Bronchial epithelial cell (primary cell): ENCODE measurements around the gene COL26A1. TPM values are rescaled to one million over a fixed set of nuclear protein-coding genes. Genes with fewer than 3 reads are reported as not detected.

Source experiments
- DNase-seq: peaks from one replicate; pipeline ENCODE4 v3.0.0-alpha.2; 2010; ENCODE audit warnings: low read depth
- FAIRE-seq: peaks from 2 replicates; lab custom pipeline; 2011; peaks lifted over from hg19 to GRCh38; lab: Jason Lieb, UNC
- H3K27me3 ChIP-seq: 2 replicates; pipeline ENCODE4 v1.5.1; 2011; ENCODE audit warnings: low read length; ENCODE audit not compliant: control insufficient read depth, insufficient read depth
- H3K36me3 ChIP-seq: 2 replicates; pipeline ENCODE4 v1.5.1; 2011; ENCODE audit warnings: low read length; ENCODE audit not compliant: control insufficient read depth, insufficient read depth
- H3K4me3 ChIP-seq: 2 replicates; pipeline ENCODE4 v1.5.1; 2011; ENCODE audit warnings: mild to moderate bottlenecking, low read depth, low read length, control low read depth
- CTCF ChIP-seq: IDR thresholded peaks from 2 replicates; pipeline ENCODE4 v1.5.1; 2011; ENCODE audit warnings: mild to moderate bottlenecking, moderate library complexity, low read length, control low read depth, inconsistent platforms; ENCODE audit not compliant: insufficient read depth, severe bottlenecking
- total RNA-seq: library from RNA; depleted of rRNA; stranded (reverse); fragments of >200 nt; gene quantifications from 2 replicates; pipeline ENCODE4 v1.2.1, GENCODE V29; 2014

COL26A1 gene
- total RNA-seq, 1 donor from 2014 or later = not detected

DNA sequence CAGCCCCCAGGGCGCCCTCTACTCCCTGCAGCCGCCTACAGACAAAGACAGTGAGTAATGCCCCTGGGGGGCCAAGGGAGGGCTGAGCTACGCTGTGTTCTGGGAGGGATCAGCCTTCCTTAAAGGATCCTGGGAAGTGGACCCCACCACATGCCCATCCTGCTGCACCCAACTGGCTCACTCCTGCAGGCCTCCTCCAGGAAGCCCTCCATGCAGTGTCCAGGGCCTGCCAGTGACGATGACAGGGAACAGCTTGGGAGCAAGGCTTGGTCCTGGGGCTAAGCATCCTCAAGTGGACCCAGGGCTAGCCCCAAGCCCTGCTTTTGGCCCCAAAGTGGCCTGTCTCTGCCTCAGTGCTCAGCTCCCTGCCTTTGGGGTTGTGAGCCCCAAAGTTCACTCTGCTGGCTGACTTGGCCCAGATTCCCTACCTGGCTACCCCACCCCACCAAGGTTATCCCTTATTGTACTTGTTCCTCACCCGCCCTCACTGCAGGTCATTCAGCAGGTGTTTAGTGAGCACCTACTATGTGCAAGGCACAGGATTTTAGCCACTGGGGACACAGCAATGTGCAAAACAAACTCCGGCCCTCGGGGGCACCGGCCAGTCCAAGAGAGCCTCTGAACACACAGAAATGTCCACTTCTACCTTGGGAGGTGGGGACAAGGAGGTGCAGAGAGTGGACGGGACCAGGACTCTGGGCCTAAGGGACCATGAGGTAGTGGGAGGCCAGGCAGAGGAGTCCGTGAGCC is 182.9 kb downstream of the COL26A1 start:
- TF ChIP-seq CTCF = no peak
- Histone ChIP-seq H3K27me3 (no peaks in the 10 kb centered on the region), H3K36me3 (no peaks in the 10 kb centered on the region), H3K4me3 (no peak overlapping the region)
- DNase-seq (no peak), FAIRE-seq (no peak)

DNA sequence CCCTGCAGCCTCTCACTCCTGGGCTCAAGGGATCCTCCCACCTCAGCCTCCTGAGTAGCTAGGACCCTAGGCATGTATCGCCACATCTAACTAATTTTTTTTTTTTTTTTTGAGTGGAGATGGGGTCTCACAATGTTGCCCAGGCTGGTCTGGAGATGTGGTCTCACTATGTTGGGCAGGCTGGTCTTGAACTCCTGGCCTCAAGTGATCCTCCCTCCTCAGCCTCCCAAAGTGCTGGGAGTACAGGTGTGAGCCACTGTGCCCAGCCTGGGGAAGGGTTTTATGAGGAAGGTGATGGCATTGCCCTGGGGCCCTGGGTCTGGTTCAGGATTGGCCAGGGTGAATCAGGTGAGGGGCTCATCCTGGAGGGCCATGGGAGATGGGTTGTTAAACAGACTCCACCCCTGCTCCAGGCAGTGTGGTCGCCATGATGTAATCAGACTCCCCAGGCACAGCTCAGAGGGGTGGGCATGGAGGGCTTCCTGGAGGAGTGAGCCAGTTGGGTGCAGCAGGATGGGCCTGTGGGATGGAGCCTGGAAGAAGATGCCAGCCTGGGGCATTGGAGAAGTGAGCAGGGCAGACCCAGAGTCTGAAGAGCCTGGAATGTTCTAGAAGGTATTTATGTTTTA is 183.7 kb downstream of the COL26A1 start:
- Histone ChIP-seq H3K4me3 (no peak overlapping the region), H3K27me3 (no peaks in the 10 kb centered on the region), H3K36me3 (no peaks in the 10 kb centered on the region)
- DNase-seq (no peak), FAIRE-seq (peak; percentile 50)
- TF ChIP-seq CTCF = no peak

DNA sequence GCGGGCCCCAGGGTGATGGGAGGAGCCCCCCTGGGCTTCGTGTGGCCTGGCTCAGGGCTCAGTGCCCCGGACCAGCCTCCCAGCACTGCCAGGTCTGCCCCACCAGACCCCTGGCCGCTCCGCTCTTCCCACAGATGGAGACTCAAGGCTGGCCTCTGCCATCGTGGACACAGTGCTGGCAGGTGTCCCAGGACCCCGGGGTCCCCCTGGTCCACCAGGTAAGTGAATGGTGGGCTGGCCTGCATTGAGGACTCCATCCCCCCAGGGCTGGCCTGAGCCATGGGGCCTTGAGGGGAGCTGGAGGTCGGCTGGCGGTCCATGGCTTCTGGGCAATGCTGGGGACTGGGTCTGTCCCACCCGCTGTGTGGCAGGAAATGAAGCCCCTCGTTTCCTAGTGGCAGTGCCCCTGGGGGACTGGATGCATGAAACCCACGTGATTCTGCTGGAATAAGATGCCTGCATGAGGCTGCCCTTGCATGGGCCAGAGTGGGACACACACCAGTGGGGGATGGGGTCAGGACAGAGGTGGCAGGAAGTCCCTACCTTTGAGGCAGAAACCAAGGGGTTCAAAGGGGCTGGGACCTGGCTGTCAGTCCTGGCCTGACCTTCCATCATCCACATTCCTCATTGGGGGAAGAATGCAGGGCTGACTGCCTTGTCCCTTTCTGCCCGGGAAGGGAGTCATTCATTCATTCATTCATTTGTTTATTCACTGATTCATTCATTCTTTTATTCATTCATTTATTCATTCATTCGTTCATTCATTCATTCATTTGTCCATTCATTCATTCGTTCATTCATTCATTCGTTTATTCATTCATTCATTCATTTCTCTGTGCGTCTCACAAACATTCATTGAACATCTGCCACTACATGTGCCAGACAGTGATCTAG is 184.6 kb downstream of the COL26A1 start:
- DNase-seq = no peak
- no peak for TF ChIP-seq CTCF
- FAIRE-seq = no peak

GRCh38 chr7:101547916-101548661 is 185.4 kb downstream of the COL26A1 start:
- DNase-seq = no peak
- no peak for TF ChIP-seq CTCF
- Histone ChIP-seq H3K36me3 (no peaks in the 10 kb centered on the region), H3K4me3 (no peak overlapping the region), H3K27me3 (no peaks in the 10 kb centered on the region)
- FAIRE-seq = peak; percentile 18

More for the DNA sequence above, 184.6 kb downstream of the COL26A1 start:
- H3K27me3 ChIP-seq = no peaks in the 10 kb centered on the region
- H3K4me3 ChIP-seq = no peak overlapping the region
- no peaks in the 10 kb centered on the region for H3K36me3 ChIP-seq

GRCh38 chr7:101549734-101550133 is 187.1 kb downstream of the COL26A1 start:
- Histone ChIP-seq H3K36me3 (no peaks in the 10 kb centered on the region), H3K4me3 (no peak overlapping the region), H3K27me3 (no peaks in the 10 kb centered on the region)
- DNase-seq (no peak), FAIRE-seq (no peak)
- no peak for TF ChIP-seq CTCF
